MM.1S (cell line): ENCODE data around the gene PRR18.

Experiments
- EZH2phosphoT487 ChIP-seq: fragments of 300-600 bp; sonication (generic); IDR thresholded peaks from 2 replicates; pipeline ENCODE4 v1.6.1; 2018; ENCODE audit warnings: antibody characterized with exemption, low read length
- TF ChIP-seq, protein P1 (sequence below): fragments of 300-600 bp; sonication (generic); IDR thresholded peaks from 2 replicates; pipeline ENCODE4 v1.5.1; 2016; ENCODE audit warnings: antibody characterized with exemption, low read length, mixed read lengths

DNA sequence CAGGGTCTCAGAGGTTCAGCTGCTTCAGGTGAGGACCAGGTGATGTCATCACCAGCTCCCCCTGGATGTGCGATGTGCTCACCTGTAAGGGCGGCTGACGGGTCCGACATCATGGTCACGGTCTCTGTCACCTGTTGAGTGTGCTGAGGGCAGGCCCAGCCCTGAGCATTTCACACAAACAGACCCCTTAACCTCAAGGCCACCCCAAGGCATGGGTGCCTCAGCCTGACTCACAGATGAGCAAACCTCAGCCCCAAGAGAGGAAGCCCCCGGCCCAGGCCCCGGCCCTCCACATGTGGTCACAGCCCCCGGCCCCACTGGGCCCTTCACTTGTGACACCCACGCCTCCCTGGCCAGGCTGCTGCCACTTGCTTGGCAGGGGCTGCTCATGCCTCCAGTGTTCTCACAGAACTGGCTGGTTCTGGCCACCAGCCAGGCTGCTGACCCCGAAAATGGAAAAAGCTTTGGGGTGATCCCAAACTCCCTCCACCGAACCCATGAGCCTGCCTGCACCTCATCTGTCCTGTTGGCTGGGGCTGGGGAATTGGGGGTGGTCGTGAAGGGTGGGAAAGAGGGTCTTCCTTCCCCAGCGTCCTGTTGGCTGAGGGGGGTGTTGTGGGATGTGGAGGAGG, 33.3 kb downstream of the PRR18 start:
- TF ChIP-seq EZH2phosphoT487: no peak
- TF ChIP-seq, protein P1, sequence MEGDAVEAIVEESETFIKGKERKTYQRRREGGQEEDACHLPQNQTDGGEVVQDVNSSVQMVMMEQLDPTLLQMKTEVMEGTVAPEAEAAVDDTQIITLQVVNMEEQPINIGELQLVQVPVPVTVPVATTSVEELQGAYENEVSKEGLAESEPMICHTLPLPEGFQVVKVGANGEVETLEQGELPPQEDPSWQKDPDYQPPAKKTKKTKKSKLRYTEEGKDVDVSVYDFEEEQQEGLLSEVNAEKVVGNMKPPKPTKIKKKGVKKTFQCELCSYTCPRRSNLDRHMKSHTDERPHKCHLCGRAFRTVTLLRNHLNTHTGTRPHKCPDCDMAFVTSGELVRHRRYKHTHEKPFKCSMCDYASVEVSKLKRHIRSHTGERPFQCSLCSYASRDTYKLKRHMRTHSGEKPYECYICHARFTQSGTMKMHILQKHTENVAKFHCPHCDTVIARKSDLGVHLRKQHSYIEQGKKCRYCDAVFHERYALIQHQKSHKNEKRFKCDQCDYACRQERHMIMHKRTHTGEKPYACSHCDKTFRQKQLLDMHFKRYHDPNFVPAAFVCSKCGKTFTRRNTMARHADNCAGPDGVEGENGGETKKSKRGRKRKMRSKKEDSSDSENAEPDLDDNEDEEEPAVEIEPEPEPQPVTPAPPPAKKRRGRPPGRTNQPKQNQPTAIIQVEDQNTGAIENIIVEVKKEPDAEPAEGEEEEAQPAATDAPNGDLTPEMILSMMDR: no peak
